ENCODE data around the gene DHX38.
"Not testable (repeated sequence)": the region's sequence is repeated elsewhere in the genome, so short reads cannot be mapped to it uniquely, and the experiment has no call there.

Gene DHX38

DNA sequence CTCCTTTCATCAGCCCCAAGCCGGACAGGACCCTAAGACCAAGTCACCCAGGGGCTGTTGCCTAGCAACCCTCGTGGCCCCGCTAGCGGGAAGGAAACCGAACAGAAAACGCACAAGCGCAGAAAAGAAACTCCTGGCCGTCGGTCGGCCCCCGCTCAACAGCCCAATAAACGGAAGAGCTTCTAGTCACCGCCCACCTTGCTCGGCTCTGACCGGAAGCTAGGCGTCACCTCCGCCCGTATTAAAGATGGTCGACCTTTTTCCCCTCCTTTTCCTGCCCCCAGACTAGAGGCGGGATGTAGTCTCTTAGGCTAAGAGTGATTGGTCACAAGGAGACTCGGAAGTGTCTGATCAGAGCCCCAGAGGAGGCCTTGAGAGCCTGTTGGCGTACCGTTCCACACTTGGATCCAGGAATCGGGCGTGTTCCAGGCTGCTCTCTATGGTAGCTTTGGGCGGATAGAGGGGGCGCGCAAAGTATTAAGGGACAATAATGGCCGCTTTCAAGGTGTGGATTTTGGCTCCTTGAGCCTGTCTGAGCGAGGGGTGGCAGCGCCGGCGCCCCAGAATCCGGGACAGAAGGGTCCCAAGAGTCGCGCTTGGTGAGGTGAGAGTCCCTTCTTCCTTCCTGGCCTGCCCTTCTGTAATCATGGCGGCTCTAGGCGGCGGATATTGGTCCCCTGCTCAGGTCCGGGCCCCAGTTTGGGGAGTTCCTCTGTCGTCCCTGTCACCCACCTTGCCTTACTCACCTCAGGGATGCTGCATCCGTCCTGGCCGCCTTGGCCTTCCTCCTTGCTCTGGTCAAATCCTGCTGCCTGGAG lies at the start of gene DHX38, which contains the start of gene TXNL4B:
Gene DHX38 (plus strand): TSS at position 400 of the 818 bp plus-strand sequence. CDS start 2,311 bp downstream, outside the sequence.
Gene TXNL4B (minus strand): TSS at position 173 of the 818 bp plus-strand sequence. CDS start 2,871 bp downstream, outside the sequence.
- DNase-seq, result peak; percentile 92

DNA sequence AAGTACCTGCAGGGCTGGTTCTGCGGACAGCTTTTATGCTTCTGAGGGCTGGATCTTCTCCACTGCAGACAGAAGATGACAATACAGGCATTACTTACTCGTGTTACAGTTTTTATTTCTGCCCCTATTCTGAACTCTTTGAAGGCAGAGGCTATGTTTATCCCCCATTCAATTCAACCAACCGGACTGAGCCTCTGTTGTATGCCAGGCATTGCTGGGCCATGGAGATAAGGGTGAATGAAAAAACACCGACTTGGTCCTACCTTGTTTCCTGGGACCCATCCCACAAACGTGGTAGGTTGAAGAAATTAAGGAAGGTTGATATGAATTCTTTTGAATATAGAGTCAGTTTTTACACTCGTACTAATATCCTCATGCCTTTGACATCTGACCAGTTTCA lies 49.4 kb upstream of the DHX38 start:
- DNase-seq, result no peak

DNA sequence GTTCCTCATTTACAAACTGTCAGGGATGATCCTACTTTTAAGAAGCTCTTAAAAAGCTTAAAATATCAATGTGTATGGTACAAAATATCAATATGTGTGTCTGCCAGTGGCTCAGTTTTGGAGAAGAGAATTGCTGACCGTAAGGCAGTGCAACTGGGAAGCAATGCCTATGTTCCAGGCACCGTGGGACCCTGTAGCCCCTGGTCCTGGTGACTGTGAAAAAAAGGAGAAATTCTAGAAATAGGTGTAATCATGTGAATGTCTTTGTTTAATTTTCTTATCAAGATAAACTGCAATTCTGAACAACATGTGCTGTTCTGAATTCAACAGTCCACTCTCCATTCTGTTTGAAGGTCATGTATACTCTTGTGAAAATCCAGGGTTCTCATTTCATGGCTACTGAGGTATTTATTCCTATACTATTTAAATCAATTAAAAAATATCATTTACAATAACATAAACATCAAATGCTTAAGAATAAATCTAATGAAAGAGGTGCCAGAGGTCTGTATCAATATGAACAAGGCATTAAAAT lies 48.8 kb upstream of the DHX38 start:
- DNase-seq, result no peak

DNA sequence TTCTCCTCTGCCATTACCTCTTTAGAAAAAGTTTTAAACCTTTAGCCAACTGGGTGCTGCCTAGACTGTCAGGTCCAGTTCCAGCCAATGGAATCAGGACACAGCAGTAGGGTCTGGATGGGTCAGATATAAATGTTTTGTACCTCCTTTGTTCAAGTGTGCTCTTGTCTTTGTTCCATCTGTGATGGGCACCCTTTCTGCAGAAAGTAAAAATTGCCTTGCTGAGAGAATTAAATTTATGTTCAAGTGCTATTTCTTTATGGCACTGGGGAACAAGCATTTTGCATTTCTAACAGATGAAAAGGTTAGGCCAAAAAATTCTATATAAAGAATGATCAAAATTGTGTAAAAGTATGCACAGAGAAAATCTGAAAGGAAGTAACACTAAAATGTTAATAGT lies 44.5 kb upstream of the DHX38 start:
- DNase-seq, result no peak

DNA sequence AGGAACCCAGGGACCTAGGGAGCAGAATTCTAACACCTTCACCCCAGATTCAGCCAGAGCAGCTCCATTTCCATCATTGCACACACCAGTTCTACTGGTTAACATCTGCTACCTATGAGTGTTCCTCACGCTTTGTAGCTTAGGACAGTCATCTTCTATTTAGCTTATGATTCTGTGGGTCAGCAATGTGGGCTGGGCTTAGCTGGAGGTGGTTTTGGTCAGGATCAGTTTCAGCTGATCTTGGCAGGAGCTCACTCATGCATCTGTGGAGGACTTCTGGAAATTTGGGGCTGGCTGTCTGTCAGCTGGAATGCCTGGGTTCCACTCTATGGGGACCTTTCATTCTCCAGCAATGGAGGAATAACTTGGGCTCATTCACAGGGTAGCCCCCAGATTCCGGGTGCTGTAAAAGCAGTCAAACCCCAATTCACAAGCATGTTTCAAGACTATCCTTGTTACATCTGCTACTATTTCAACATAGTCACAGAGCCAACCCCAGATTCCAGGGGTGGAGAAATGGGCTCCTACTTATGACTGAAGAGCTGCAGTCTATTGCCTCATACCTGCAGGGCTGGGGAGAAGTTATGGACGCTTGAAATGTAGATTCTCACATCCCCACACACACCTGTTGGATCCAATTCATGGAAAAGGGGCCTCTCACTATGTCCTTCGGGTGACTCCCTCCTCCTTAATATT lies 42.7 kb upstream of the DHX38 start:
- no peak for DNase-seq

DNA sequence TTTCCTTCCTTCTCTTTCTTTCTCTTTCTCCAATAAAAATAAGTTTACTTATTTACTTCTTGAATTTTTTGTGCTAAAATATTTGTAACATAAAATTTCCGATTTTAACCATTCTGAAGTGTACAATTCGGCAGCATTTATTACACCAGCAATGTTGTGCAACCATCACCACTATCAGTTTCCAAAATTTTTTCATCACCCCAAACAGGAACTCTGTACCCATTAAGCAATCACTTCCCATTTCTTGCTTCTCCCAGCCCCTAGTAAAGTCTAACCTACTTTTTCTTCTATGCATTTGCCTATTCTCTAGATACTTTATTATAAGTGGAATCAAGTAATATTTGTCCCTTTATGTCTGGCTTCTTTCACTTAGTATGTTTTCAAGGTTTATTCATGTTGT lies 41.8 kb upstream of the DHX38 start:
- DNase-seq, result no peak

DNA sequence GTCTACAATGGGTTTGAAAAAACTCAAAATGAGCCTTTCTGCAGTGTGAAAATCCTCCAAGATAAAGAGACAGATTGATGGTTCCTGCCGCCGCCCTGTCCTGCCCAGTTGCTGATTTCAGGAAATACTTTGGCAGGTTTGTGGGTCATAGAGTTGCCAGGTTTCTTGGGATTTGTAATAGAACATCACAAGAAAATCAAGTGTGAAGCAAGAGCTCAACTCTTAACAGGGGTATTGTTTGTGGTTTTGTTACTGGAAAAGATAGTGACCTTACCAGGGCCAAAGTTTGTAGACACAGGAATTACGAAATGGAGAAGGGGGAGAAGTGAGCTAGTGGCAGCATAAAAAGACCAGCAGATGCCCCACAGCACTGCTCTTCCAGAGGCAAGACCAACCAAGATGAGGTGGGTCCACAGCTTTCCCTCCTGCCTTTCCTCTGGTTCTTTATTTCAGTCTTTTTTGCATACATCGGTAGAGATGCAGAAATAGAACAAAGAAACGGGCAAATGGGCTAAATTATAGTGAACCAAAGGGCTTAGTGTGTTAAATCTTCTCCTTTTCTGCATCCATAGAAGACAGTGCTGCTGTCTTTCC lies 39.3 kb upstream of the DHX38 start, which contains the start of gene HP:
Gene HP (plus strand): TSS at position 252 of the 594 bp plus-strand sequence. CDS start 148 bp downstream, at position 400.
- DNase-seq, result not testable (repeated sequence)

DNA sequence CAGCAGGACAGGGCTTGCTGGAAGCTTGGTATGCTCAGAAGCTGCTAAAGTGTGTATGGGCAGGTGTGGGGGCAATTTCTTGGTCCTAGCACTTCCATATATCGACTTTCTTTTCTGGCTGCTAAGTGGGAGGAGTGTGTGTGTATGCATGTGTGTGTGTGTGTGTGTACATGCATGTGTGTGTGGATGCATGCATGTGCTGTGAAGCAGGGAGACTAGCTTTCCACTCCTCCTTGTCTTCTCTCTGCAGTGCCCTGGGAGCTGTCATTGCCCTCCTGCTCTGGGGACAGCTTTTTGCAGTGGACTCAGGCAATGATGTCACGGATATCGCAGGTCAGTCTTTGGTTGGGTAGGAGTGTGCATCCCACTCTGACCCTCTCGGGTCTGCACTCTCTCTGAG lies 37.7 kb upstream of the DHX38 start:
- no peak for DNase-seq

DNA sequence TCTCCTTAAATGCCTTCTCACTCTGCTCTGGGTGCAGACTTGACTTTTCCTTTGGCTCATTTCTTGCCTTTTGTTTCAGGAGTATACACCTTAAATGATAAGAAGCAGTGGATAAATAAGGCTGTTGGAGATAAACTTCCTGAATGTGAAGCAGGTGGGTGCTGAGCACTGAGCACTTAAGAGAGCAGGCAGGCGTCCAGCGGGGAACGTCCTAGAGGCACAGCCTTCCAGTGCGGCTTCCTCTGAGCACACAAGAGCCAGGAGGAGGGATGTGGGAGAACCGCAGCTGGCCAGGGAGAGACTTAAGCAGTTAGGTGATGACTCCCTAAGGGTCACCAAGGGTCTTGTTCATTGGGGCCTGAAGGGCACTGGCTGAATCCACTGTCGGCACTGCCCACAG lies 36.3 kb upstream of the DHX38 start:
- DNase-seq, result not testable (repeated sequence)

DNA sequence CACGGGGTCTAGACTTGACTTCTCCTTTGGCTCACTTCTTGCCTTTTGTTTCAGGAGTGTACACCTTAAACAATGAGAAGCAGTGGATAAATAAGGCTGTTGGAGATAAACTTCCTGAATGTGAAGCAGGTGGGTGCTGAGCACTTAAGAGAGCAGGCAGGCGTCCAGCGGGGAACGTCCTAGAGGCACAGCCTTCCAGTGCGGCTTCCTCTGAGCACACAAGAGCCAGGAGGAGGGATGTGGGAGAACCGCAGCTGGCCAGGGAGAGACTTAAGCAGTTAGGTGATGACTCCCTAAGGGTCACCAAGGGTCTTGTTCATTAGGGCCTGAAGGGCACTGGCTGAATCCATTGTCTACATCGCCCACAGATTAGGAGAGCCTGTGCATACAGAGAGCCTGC lies 34.6 kb upstream of the DHX38 start:
- not testable (repeated sequence) for DNase-seq

DNA sequence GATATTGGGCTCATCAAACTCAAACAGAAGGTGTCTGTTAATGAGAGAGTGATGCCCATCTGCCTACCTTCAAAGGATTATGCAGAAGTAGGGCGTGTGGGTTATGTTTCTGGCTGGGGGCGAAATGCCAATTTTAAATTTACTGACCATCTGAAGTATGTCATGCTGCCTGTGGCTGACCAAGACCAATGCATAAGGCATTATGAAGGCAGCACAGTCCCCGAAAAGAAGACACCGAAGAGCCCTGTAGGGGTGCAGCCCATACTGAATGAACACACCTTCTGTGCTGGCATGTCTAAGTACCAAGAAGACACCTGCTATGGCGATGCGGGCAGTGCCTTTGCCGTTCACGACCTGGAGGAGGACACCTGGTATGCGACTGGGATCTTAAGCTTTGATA lies 33.2 kb upstream of the DHX38 start:
- DNase-seq, result no peak

DNA sequence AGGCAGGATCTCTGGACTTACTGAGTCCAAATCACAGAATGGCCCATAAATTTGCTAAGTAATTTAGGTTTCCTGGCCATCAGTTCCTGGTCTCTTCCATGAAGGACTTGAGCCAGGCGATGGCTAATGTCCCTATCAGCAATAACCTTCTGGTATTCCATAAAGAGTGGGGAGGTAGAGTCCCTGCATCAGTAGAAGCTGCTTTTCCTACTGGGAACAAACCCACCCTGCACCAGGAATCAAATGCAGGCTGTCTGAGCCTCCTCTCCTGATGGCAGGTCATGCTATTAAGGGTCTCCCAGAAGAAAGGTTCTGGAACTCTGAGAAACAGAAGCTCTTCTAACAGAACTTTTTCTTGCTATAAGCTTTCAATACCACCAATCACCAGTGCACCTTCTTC lies 32.1 kb upstream of the DHX38 start:
- DNase-seq, result no peak

DNA sequence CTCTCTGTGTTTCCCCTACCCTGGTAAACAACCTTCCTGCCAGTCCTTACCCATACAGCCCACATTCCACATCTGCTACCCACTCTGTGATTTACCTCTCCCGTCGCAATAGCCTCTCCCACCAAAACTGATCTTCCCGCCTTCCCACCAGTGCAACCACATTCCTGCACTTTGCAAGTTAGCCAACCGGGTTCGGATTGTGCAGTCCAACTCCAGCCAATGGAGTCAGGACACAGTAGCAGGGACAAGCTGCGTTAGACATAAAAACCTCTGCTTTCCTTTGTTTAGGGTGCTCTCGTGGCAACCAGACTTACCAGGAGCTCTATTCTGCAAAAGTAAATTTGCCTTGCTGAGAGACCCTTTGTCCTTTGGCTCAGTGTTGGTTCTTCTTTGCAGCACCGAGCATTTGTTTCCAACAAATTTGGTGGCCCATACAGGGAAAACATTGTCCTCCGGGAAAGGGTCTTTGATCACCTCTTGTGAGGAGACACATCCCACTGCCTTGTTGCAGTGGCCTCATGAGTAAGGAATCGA lies 29.2 kb upstream of the DHX38 start:
- no peak for DNase-seq

DNA sequence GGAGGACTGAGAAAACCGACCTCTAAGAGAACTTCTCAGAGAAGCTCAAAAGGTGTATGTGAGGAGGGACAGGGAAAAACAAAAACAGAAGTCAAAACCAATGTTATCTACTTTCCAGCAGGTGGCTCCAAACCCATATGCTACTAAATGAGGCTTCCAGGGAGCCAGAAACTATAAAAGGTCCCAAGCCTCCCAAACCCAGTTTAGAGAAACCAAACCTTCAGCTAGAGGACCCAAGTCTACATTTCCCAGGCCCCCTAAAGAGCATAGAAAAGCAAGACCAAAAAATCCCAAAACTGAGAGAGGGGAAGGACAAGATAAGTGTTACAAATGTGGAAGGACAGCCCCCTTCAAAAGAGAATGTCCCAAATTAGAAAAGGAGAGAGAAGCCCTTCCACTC lies 26.9 kb upstream of the DHX38 start:
- DNase-seq, result no peak

DNA sequence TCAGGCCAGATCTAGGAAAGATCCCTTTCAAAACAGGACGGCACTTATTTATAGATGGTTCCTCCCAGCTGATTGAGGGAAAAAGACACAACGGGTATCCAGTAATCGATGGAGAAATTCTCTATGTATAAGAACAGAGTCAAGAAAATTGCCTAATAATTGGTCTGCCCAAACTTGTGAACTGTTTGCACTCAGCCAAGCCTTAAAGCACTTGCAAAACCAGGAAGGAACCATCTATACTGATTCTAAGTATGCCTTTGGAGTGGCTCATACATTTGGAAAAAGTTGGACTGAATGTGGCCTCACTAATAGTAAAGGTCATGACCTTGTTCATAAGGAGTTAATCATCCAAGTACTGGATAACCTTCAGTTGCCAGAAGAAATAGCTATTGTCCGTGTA lies 24.7 kb upstream of the DHX38 start:
- DNase-seq, result no peak

DNA sequence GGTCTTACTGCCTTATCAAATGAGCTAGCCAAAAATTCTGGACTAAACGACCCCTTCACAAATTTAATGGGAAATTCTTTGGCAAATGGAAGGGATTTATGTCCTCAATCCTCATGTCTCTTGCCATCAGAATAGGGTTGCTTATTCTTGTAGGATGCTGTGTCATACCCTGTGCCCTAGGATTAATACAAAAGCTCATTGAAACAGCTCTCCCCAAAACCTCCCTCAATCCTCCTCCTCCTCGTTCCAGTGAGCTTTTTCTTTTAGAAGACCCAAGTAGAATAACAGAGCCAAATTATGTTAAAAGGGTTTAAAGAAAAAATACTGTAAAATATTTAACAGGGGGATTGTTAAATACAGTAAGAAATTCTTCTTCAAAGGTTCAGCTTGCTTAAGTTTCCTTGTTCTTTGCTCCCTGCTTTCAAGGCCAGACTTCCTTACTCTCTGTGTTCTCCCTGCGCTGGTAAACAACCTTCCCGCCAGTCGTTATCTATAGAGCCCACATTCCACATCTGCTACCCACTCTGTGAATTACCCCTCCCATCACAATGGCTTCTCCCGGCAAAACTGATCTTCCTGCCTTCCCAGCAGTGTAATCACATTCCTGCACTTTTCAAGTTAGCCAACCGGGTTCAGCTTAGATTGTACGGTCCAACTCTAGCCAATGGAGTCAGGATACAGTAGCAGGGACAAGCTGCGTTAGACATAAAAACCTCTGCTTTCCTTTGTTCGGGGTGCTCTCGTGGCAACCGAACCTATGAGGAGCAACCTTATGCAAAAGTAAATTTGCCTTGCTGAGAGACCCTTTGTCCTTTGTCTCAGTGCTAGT lies 20.9 kb upstream of the DHX38 start:
- no peak for DNase-seq

DNA sequence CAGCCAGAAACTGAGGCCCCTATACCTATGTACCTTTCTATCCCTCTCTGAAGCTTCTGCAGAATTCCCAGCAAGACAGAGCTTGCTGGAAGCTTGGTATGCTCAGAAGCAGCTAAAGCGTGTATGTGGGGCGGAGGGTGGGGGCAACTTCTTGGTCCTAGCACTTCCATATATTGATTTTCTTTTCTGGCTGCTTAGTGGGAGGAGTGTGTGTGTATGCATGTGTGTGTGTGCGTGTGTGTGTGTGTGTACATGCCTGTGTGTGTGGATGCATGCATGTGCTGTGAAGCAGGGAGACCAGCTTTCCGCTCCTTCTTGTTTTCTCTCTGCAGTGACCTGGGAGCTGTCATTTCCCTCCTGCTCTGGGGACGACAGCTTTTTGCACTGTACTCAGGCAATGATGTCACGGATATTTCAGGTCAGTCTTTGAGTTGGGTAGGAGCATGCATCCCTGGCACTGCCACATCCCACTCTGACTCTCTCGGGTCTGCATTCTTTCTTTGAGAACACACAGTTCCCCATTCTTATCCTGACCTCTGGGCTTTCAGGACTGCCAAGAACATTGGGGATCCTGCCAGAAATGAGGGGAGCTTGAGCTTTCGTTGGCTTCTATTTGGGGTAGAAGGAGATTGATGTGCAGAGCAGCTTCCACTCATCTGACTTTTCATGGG lies 20.0 kb upstream of the DHX38 start:
- DNase-seq, result no peak

DNA sequence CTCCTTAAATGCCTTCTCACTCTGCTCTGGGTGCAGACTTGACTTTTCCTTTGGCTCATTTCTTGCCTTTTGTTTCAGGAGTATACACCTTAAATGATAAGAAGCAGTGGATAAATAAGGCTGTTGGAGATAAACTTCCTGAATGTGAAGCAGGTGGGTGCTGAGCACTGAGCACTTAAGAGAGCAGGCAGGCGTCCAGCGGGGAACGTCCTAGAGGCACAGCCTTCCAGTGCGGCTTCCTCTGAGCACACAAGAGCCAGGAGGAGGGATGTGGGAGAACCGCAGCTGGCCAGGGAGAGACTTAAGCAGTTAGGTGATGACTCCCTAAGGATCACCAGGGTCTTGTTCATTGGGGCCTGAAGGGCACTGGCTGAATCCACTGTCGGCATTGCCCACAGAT lies 18.6 kb upstream of the DHX38 start:
- DNase-seq, result not testable (repeated sequence)

DNA sequence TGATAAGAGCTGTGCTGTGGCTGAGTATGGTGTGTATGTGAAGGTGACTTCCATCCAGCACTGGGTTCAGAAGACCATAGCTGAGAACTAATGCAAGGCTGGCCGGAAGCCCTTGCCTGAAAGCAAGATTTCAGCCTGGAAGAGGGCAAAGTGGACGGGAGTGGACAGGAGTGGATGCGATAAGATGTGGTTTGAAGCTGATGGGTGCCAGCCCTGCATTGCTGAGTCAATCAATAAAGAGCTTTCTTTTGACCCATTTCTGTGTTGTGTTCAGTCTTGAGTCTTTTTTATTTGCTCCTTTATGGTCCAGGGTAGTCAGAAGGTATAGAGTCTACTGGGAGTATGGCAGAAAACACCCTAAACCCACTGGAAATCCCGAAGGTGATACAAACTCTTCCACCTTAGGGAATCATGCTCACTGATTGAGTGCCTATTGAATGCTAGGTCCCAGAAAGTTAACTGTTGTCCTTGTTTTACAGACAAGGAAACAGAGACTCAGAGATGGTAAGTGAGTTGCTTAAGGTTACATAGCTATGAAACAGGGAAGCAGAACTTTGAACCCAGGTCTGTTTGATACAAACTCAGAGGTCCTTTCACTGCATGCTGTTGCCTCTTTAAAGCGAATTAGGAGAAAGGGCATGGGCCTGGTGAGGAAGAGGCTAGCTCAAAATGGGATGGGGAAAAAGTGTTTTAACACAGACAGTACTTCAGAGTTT lies 16.5 kb upstream of the DHX38 start:
- not testable (repeated sequence) for DNase-seq

DNA sequence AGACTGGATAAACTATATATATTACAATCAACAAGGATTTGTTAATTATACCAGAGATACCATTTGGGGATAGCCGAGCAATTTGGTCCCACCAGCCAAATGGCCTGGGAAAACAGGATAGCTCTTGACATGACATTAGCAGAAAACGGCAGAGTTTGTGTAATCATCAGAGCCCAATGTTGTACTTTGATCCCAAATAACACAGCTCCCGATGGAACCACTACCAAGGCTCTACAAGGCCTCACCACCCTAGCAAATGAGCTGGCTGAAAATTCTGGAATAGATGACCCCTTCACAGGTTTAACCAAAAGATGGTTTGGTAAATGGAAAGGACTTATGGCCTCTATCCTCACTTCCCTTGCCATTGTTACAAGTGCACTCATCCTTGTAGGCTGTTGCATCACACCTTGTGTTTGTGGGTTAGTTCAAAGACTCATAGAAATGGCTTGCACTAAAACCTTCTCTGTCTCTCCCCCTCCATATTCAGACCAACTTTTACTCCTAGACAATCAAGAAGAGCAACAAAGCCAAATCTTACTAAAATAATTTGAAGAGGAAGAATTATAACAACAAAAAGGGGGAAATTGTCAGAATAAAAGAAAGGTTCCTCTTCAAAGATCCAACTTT lies 9.8 kb upstream of the DHX38 start:
- no peak for DNase-seq
